Fibroblast of lung (primary cell): Measurements from ENCODE around the gene CX3CR1. TPM values are rescaled to one million over a fixed set of nuclear protein-coding genes. Genes with fewer than 3 reads are reported as not detected.

Experiments
- DNase-seq, 2 donors: peaks; one replicate each; pipeline versions ENCODE4 v3.0.0 to v3.0.0-alpha.2; 2010; ENCODE audit warnings: low read depth in 2 of 2
- H2AFZ ChIP-seq: 2 replicates; pipeline ENCODE4 v1.5.1; 2012; ENCODE audit warnings: low read length, control low read depth, inconsistent platforms
- H3K27ac ChIP-seq: 2 replicates; pipeline ENCODE4 v1.5.1; 2011; ENCODE audit warnings: low read length, control low read depth; ENCODE audit not compliant: insufficient read depth
- H3K27me3 ChIP-seq: 2 replicates; pipeline ENCODE4 v1.5.1; 2011; ENCODE audit warnings: mild to moderate bottlenecking, low read length; ENCODE audit not compliant: control insufficient read depth, insufficient read depth
- H3K36me3 ChIP-seq: 2 replicates; pipeline ENCODE4 v1.5.1; 2011; ENCODE audit warnings: low read length; ENCODE audit not compliant: control insufficient read depth, insufficient read depth
- H3K4me1 ChIP-seq: 2 replicates; pipeline ENCODE4 v1.5.1; 2011; ENCODE audit warnings: low read length; ENCODE audit not compliant: control insufficient read depth, insufficient read depth; ENCODE audit errors: extremely low read depth
- H3K4me2 ChIP-seq: 2 replicates; pipeline ENCODE4 v1.5.1; 2011; ENCODE audit warnings: low read length, control low read depth; ENCODE audit not compliant: insufficient read depth; ENCODE audit errors: extremely low read depth
- H3K4me3 ChIP-seq, 4 experiments: fragments of 200-600 bp in 1 of 4; sonication (generic) in 1 of 4; replicated peaks in 1 of 4; 2 replicates each; pipeline ENCODE4 v1.5.1; 2011 to 2016; ENCODE audit warnings: low read length in 4 of 4, low read depth in 3 of 4, mild to moderate bottlenecking in 3 of 4, control low read depth in 2 of 4, inconsistent platforms in 1 of 4, mixed read lengths in 1 of 4; ENCODE audit not compliant: insufficient read depth in 1 of 4; ENCODE audit errors: control extremely low read depth in 1 of 4
- H3K79me2 ChIP-seq: 2 replicates; pipeline ENCODE4 v1.5.1; 2012; ENCODE audit warnings: mild to moderate bottlenecking, low read length, inconsistent platforms; ENCODE audit not compliant: control insufficient read depth, insufficient read depth
- H3K9ac ChIP-seq: 2 replicates; pipeline ENCODE4 v1.5.1; 2011; ENCODE audit warnings: mild to moderate bottlenecking, low read length, control low read depth; ENCODE audit not compliant: insufficient read depth
- H3K9me3 ChIP-seq: 2 replicates; pipeline ENCODE4 v1.5.1; 2012; ENCODE audit warnings: low read depth, low read length; ENCODE audit not compliant: control insufficient read depth, insufficient read depth
- H4K20me1 ChIP-seq: 2 replicates; pipeline ENCODE4 v1.5.1; 2011; ENCODE audit warnings: low read length; ENCODE audit not compliant: control insufficient read depth, insufficient read depth; ENCODE audit errors: extremely low read depth
- EZH2 ChIP-seq: IDR thresholded peaks from 2 replicates; pipeline ENCODE4 v1.5.1; 2012; ENCODE audit warnings: low read length, control low read depth, mild to moderate bottlenecking; ENCODE audit errors: missing control alignments
- polyA plus RNA-seq, 2 donors: library from polyadenylated mRNA; depleted of rRNA in 1 of 2; stranded (reverse) in 1 of 2; unstranded in 1 of 2; fragments of >200 nt; gene quantifications; 2 replicates each; pipeline ENCODE4 v1.2.1, GENCODE V29; 2011 to 2012; ENCODE audit warnings: missing spikeins in 1 of 2
- total RNA-seq: library from RNA; depleted of rRNA; stranded (reverse); fragments of >200 nt; gene quantifications from 2 replicates; pipeline ENCODE4 v1.2.1, GENCODE V29; 2014
- TF ChIP-seq, protein P1 (sequence below), 2 donors: IDR thresholded peaks in 1 of 2; conservative IDR thresholded peaks in 1 of 2; 1 replicate in 1 of 2; 2 replicates in 1 of 2; pipeline ENCODE4 v1.5.1; 2011 to 2012; ENCODE audit warnings: low read length in 2 of 2, control low read depth in 1 of 2, inconsistent platforms in 1 of 2, low read depth in 1 of 2, mild to moderate bottlenecking in 1 of 2

The CX3CR1 gene
- total and polyA plus RNA-seq, 2 donors (not counting 1 experiment from before 2014, with no cell fraction given), result under 0.01 TPM; not detected in 1

DNA sequence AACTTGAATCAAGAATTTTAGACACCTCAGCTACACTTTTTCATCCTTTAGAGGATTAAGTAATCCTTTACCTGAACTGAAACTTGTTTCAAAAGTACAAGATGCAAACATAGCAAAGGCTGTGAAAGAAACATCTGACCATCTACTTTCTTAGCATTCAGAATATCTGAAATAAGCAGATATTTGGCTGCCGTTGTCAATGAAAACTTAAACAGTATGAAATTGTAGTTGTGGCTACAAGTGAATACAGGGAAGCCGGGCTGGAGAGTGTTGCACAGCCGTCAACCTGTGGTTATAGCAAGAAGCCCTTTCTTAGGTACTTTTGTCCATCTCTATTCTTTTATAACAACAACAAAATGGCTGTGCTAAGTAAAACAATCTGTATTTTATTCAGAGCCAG lies 6.9 kb upstream of the CX3CR1 start:
- no peaks in the 10 kb centered on the region for H4K20me1 ChIP-seq
- H3K79me2 ChIP-seq, result no peaks in the 10 kb centered on the region
- no peak for DNase-seq
- H3K4me2 ChIP-seq, result no peak overlapping the region
- no peak overlapping the region for H3K27ac ChIP-seq
- H3K4me3 ChIP-seq, result no peak overlapping the region
- no peak for TF ChIP-seq EZH2
- TF ChIP-seq, protein P1, sequence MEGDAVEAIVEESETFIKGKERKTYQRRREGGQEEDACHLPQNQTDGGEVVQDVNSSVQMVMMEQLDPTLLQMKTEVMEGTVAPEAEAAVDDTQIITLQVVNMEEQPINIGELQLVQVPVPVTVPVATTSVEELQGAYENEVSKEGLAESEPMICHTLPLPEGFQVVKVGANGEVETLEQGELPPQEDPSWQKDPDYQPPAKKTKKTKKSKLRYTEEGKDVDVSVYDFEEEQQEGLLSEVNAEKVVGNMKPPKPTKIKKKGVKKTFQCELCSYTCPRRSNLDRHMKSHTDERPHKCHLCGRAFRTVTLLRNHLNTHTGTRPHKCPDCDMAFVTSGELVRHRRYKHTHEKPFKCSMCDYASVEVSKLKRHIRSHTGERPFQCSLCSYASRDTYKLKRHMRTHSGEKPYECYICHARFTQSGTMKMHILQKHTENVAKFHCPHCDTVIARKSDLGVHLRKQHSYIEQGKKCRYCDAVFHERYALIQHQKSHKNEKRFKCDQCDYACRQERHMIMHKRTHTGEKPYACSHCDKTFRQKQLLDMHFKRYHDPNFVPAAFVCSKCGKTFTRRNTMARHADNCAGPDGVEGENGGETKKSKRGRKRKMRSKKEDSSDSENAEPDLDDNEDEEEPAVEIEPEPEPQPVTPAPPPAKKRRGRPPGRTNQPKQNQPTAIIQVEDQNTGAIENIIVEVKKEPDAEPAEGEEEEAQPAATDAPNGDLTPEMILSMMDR (conservative IDR thresholded peaks at IDR 0.05 in 1 of 2, IDR thresholded peaks at IDR 0.05 in 1 of 2; ENCODE audit: low read depth in 1 of 2, low read length in 2 of 2), result no peak
- H3K9me3 ChIP-seq, result no peaks in the 10 kb centered on the region
- H3K27me3 ChIP-seq, result no peaks in the 10 kb centered on the region
- no peaks in the 10 kb centered on the region for H3K36me3 ChIP-seq
- no peak overlapping the region for H3K9ac ChIP-seq
- H2AFZ ChIP-seq, result no peak overlapping the region
- H3K4me1 ChIP-seq, result no peaks in the 10 kb centered on the region

DNA sequence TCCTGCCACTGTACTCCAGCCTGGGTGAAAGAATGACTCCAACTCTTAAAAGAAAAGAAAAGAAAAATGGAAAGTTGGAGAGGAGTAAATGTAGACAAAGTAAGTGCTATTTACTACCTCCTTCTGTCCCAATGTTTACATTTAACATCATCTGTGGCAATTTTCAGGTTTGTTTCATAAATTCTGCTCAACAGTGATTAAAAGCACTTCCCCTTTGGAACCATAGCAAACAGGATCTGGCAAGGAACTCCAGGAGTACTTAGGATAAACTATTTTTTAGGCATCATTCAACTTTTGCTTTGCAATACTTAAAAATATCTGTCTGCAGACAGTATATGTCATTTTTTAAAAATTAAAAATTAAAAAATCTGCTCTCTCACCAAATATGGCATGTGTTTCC lies 5.5 kb upstream of the CX3CR1 start:
- Histone ChIP-seq H3K9ac (no peak overlapping the region), H4K20me1 (no peaks in the 10 kb centered on the region), H2AFZ (no peak overlapping the region), H3K27ac (no peak overlapping the region), H3K79me2 (no peaks in the 10 kb centered on the region), H3K4me1 (no peaks in the 10 kb centered on the region), H3K36me3 (no peaks in the 10 kb centered on the region), H3K9me3 (no peaks in the 10 kb centered on the region), H3K4me2 (no peak overlapping the region), H3K27me3 (no peaks in the 10 kb centered on the region), H3K4me3 (no peak overlapping the region)
- TF ChIP-seq, protein P1 (conservative IDR thresholded peaks at IDR 0.05 in 1 of 2, IDR thresholded peaks at IDR 0.05 in 1 of 2; ENCODE audit: low read depth in 1 of 2, low read length in 2 of 2), result no peak
- TF ChIP-seq EZH2, result no peak
- DNase-seq, result no peak

DNA sequence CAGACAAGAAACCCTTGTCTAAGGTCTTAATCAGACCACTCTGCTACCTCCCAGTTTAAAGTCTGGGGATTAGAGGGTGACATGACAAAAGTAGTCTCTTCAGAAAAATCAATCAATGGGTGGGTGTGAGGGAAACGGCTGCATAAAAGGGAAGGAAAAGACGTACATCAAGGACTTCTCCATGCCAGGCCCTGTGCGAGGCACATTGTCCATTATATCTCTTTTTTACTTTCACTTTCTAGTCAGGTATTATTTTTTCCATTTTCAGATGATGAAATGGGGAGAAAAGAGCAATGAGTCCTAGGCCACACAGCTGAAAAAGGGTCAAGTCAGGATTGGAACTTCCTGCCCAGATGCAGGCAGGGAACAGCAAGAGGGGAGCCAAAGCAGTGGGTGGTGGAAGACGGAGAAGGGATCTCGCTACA lies 4.6 kb upstream of the CX3CR1 start:
- peak in 1 of 2 donors; percentile 50 for DNase-seq

More for the DNA sequence above, 4.6 kb upstream of the CX3CR1 start:
- no peaks in the 10 kb centered on the region for H3K79me2 ChIP-seq
- H4K20me1 ChIP-seq, result no peaks in the 10 kb centered on the region
- H2AFZ ChIP-seq, result peak overlapping the region; percentile 76
- no peak overlapping the region for H3K27ac ChIP-seq
- H3K4me2 ChIP-seq, result peak overlapping the region; percentile 68
- H3K36me3 ChIP-seq, result no peaks in the 10 kb centered on the region
- no peaks in the 10 kb centered on the region for H3K9me3 ChIP-seq
- no peaks in the 10 kb centered on the region for H3K4me1 ChIP-seq
- no peak overlapping the region for H3K9ac ChIP-seq
- no peaks in the 10 kb centered on the region for H3K27me3 ChIP-seq
- TF ChIP-seq, protein P1 (conservative IDR thresholded peaks at IDR 0.05 in 1 of 2, IDR thresholded peaks at IDR 0.05 in 1 of 2; ENCODE audit: low read depth in 1 of 2, low read length in 2 of 2), result no peak
- TF ChIP-seq EZH2, result no peak
- H3K4me3 ChIP-seq, result no peak overlapping the region
